Stimulated activated CD8-positive, alpha-beta memory T cell treated with anti-CD3 and anti-CD28 coated beads, Interleukin-2, amount 100 ng/mL, for 48 hours (primary cell): ENCODE data around the gene FLNC.

Source experiments
- DNase-seq, 2 donors: peaks; one replicate each; pipeline ENCODE4 v3.0.0-alpha.2; 2020; ENCODE audit warnings: low read depth in 2 of 2

Gene FLNC

GRCh38 chr7:128891110-128891941 is 61.1 kb downstream of the FLNC start:
- no peak for DNase-seq

- no peak for DNase-seq
These were observed 61.7 kb downstream of the FLNC start for GRCh38 chr7:128891942-128892269.

- DNase-seq: no peak
These were observed 62.5 kb downstream of the FLNC start for GRCh38 chr7:128892521-128893250.

GRCh38 chr7:128893251-128894100 is 63.3 kb downstream of the FLNC start:
- DNase-seq: no peak

- no peak for DNase-seq
These were observed 63.9 kb downstream of the FLNC start for GRCh38 chr7:128894101-128894440.

- DNase-seq: no peak
These were observed 65.1 kb downstream of the FLNC start for GRCh38 chr7:128895320-128895719.

- no peak for DNase-seq
These were observed 69.2 kb downstream of the FLNC start for GRCh38 chr7:128899392-128899791.

- no peak for DNase-seq
These were observed 70.0 kb downstream of the FLNC start for GRCh38 chr7:128900237-128900636.

- DNase-seq: no peak
These were observed 72.8 kb downstream of the FLNC start for GRCh38 chr7:128902761-128903585.

- no peak for DNase-seq
These were observed 73.6 kb downstream of the FLNC start for GRCh38 chr7:128903621-128904361.

GRCh38 chr7:128904381-128905197 is 74.4 kb downstream of the FLNC start:
- no peak for DNase-seq

- DNase-seq: no peak
These were observed 76.0 kb downstream of the FLNC start for GRCh38 chr7:128906001-128906765.

GRCh38 chr7:128906766-128907559 is 76.8 kb downstream of the FLNC start:
- DNase-seq: no peak
